ENCODE data around the gene TARDBP. TPM values are rescaled to one million over a fixed set of nuclear protein-coding genes. Genes with fewer than 3 reads are reported as not detected.

The TARDBP gene
- total RNA-seq, 1 experiment from 2014 or later: 207 TPM

GRCh38 chr1:11059155-11059967 lies 46.9 kb downstream of the TARDBP start:
- Histone ChIP-seq H3K79me2 (ENCODE audit: insufficient read depth, low read length) (peaks cover 2% of the 10 kb centered on the region; the same call in 1 of the 2 replicates), H3K79me1 (ENCODE audit: insufficient read depth, low read depth, low read length, poor library complexity, severe bottlenecking) (no peaks in the 10 kb centered on the region), H4K8ac (replicated peaks; ENCODE audit: insufficient read length, low read depth, low read length) (no peak overlapping the region), H3K23me2 (ENCODE audit: insufficient read length, low read depth, low read length, poor library complexity, severe bottlenecking) (peaks cover 7% of the 10 kb centered on the region), H2BK20ac (ENCODE audit: low read depth, low read length, poor library complexity, severe bottlenecking) (no peak overlapping the region), H4K91ac (ENCODE audit: insufficient read length, low read depth, low read length) (no peak overlapping the region), H3K4ac (ENCODE audit: low read depth, low read length) (no peak overlapping the region), H3K56ac (ENCODE audit: insufficient read length, low read depth, low read length) (no peak overlapping the region), H2BK12ac (ENCODE audit: insufficient read length, low read depth, low read length) (no peak overlapping the region), H2BK120ac (ENCODE audit: low read depth, low read length, poor library complexity, severe bottlenecking) (no peak overlapping the region), H4K5ac (ENCODE audit: insufficient read length, low read depth, low read length) (no peak overlapping the region), H3K14ac (ENCODE audit: insufficient read depth, low read length) (peak overlapping the region; percentile 56; the same call in 1 of the 2 replicates), H3K9ac (ENCODE audit: extremely low read depth, insufficient read length, low read length) (peak overlapping the region; percentile 15), H3K4me2 (ENCODE audit: insufficient read depth, insufficient read length, low read length) (peak overlapping the region; percentile 56), H2BK5ac (ENCODE audit: insufficient read length, low read length) (no peak overlapping the region), H3K18ac (ENCODE audit: insufficient read length, low read depth, low read length) (no peak overlapping the region), H2AK5ac (ENCODE audit: insufficient read length, low read length) (no peak overlapping the region), H3T11ph (ENCODE audit: low read length) (no peak overlapping the region), H4K20me1 (ENCODE audit: control insufficient read depth, insufficient read depth, insufficient read length) (no peaks in the 10 kb centered on the region), H3K27ac (ENCODE audit: insufficient read length, low read depth, low read length) (no peak overlapping the region), H3K27me3 (ENCODE audit: insufficient read depth, low read length) (no peaks in the 10 kb centered on the region; the same call in 1 of the 2 replicates), H3K9me3 (ENCODE audit: control insufficient read depth, low read depth, low read length) (no peaks in the 10 kb centered on the region), H3K23ac (ENCODE audit: insufficient read length, low read depth, low read length) (no peak overlapping the region), H2AFZ (ENCODE audit: low read length) (no peak overlapping the region), H2BK15ac (ENCODE audit: low read depth, low read length) (no peak overlapping the region), H3K4me1 (ENCODE audit: insufficient read depth, low read length) (no peaks in the 10 kb centered on the region)
- peaks cover 13 to 19% of the 10 kb centered on the region in 2 experiments for H3K4me1 Mint-ChIP-seq
- WGBS (ENCODE audit: extremely low coverage, insufficient read length, low lambda C conversion rate): no CpG with 5 or more reads among the region's 72 CpGs
- H3K36me3 Mint-ChIP-seq (ENCODE audit: insufficient read depth in 1 of 3, low read depth in 3 of 3): peaks cover 25 to 65% (median 35%) of the 10 kb centered on the region in 3 experiments
- no peak for DNase-seq
- no peak for TF ChIP-seq CTCF (conservative IDR thresholded peaks at IDR 0.05)
- H3K27ac Mint-ChIP-seq: peak overlapping the region in 2 of 3 experiments; percentile 48 to 80; a peak in 4 of 7 replicates
- H3K27me3 Mint-ChIP-seq (ENCODE audit: low read depth): no peaks in the 10 kb centered on the region
- no peaks in the 10 kb centered on the region for H3K9me3 Mint-ChIP-seq
- peak overlapping the region; percentile 88 to 91 for H3K4me3 Mint-ChIP-seq

Data from H9 (cell line).